ENCODE results near the gene ERI3. TPM values are rescaled to one million over a fixed set of nuclear protein-coding genes. Genes with fewer than 3 reads are reported as not detected.

Gene ERI3
- total and polyA plus RNA-seq, 7 donors: 50.4 to 96.8 (median 59.5) TPM

GRCh38 chr1:44249543-44249942, 105.5 kb downstream of the ERI3 start:
- Histone ChIP-seq H3K9me3 (no peaks in the 10 kb centered on the region), H3K4me1 (no peaks in the 10 kb centered on the region), H3K27ac (no peak overlapping the region), H3K4me3 (no peak overlapping the region), H3K27me3 (ENCODE audit: insufficient read depth in 3 of 3, low read length in 2 of 3) (no peaks in the 10 kb centered on the region), H3K36me3 (ENCODE audit: insufficient read depth in 1 of 2, low read depth in 1 of 2) (peaks cover 0 to 21% of the 10 kb centered on the region in 2 donors)
- 85 to 90% (median 86%) methylated on average over 7 of the region's 7 CpGs for WGBS, 3 donors
- intact Hi-C loops (cut with DNase I): no loop called here
- DNase-seq (no peak), ATAC-seq (no peak)
- TF ChIP-seq CTCF (IDR thresholded peaks at IDR 0.05): no peak

- intact Hi-C loops (cut with DNase I): no loop called here
- H3K36me3 ChIP-seq (ENCODE audit: insufficient read depth in 1 of 2, low read depth in 1 of 2): peaks cover 0 to 23% of the 10 kb centered on the region in 2 donors
- H3K27me3 ChIP-seq (ENCODE audit: insufficient read depth in 3 of 3, low read length in 2 of 3): no peaks in the 10 kb centered on the region
- H3K4me3 ChIP-seq: no peak overlapping the region
- no peak for DNase-seq
- H3K9me3 ChIP-seq: no peaks in the 10 kb centered on the region
- no peak for ATAC-seq
- no peak overlapping the region for H3K27ac ChIP-seq
- WGBS, 3 donors: 91 to 98% (median 91%) methylated on average over 2 of the region's 2 CpGs
- H3K4me1 ChIP-seq: no peaks in the 10 kb centered on the region
- TF ChIP-seq CTCF (IDR thresholded peaks at IDR 0.05): no peak
Observed at GRCh38 chr1:44246806-44247205, 108.3 kb downstream of the ERI3 start.

- WGBS, 3 donors: 81 to 88% (median 84%) methylated on average over 9 of the region's 9 CpGs
- peaks cover 0 to 19% of the 10 kb centered on the region in 2 donors for H3K36me3 ChIP-seq (ENCODE audit: insufficient read depth in 1 of 2, low read depth in 1 of 2)
- no peaks in the 10 kb centered on the region for H3K27me3 ChIP-seq (ENCODE audit: insufficient read depth in 3 of 3, low read length in 2 of 3)
- H3K9me3 ChIP-seq: no peaks in the 10 kb centered on the region
- DNase-seq (no peak), ATAC-seq (no peak)
- intact Hi-C loops (cut with DNase I): no loop called here
- TF ChIP-seq CTCF (IDR thresholded peaks at IDR 0.05): no peak
- H3K4me1 ChIP-seq: peaks cover 12% of the 10 kb centered on the region
- H3K27ac ChIP-seq: no peak overlapping the region
- H3K4me3 ChIP-seq: no peak overlapping the region
Observed at GRCh38 chr1:44244986-44245385, 110.1 kb downstream of the ERI3 start.

GRCh38 chr1:44243782-44244495, 111.1 kb downstream of the ERI3 start:
- Histone ChIP-seq H3K36me3 (ENCODE audit: insufficient read depth in 1 of 2, low read depth in 1 of 2) (peaks cover 0 to 19% of the 10 kb centered on the region in 2 donors), H3K27me3 (ENCODE audit: insufficient read depth in 3 of 3, low read length in 2 of 3) (no peaks in the 10 kb centered on the region), H3K4me3 (no peak overlapping the region), H3K27ac (no peak overlapping the region), H3K4me1 (peaks cover 16% of the 10 kb centered on the region), H3K9me3 (no peaks in the 10 kb centered on the region)
- no peak for TF ChIP-seq CTCF (IDR thresholded peaks at IDR 0.05)
- intact Hi-C loops (cut with DNase I): no loop called here
- WGBS, 3 donors: 97 to 98% (median 98%) methylated on average over 7 of the region's 7 CpGs
- ATAC-seq: no peak
- DNase-seq: no peak

- intact Hi-C loops (cut with DNase I): no loop called here
- no peak for DNase-seq
- peaks cover 16% of the 10 kb centered on the region for H3K4me1 ChIP-seq
- H3K4me3 ChIP-seq: no peak overlapping the region
- H3K27ac ChIP-seq: no peak overlapping the region
- WGBS, 3 donors: 74 to 82% (median 78%) methylated on average over 14 to 16 of the region's 16 CpGs
- no peak for TF ChIP-seq CTCF (IDR thresholded peaks at IDR 0.05)
- H3K27me3 ChIP-seq (ENCODE audit: insufficient read depth in 3 of 3, low read length in 2 of 3): no peaks in the 10 kb centered on the region
- no peak for ATAC-seq
- peaks cover 0 to 19% of the 10 kb centered on the region in 2 donors for H3K36me3 ChIP-seq (ENCODE audit: insufficient read depth in 1 of 2, low read depth in 1 of 2)
- H3K9me3 ChIP-seq: no peaks in the 10 kb centered on the region
Observed at GRCh38 chr1:44242746-44243145, 112.3 kb downstream of the ERI3 start.

All from psoas muscle (tissue), 8 donors.